Colonic mucosa (tissue), 4 donors: ENCODE results near the gene TOPAZ1. TPM values are rescaled to one million over a fixed set of nuclear protein-coding genes. Genes with fewer than 3 reads are reported as not detected.

Experiments used
- DNase-seq: peaks from one replicate; pipeline ENCODE4 v3.0.0-alpha.2; 2020
- H3K27ac ChIP-seq: fragments of 200-600 bp; one replicate; pipeline ENCODE4 v1.8.0; 2021
- H3K27me3 ChIP-seq: fragments of 200-600 bp; one replicate; pipeline ENCODE4 v1.8.0; 2021
- H3K36me3 ChIP-seq: fragments of 200-600 bp; one replicate; pipeline ENCODE4 v1.8.0; 2021
- H3K4me1 ChIP-seq: fragments of 200-600 bp; one replicate; pipeline ENCODE4 v1.8.0; 2021; ENCODE audit warnings: mild to moderate bottlenecking
- H3K4me3 ChIP-seq: fragments of 200-600 bp; one replicate; pipeline ENCODE4 v1.8.0; 2021
- H3K9ac ChIP-seq, 2 donors: one replicate each; pipeline ENCODE4 v1.7.0; 2013; ENCODE audit warnings: control low read depth in 2 of 2, low read depth in 2 of 2, low read length in 2 of 2
- H3K9me3 ChIP-seq: fragments of 200-600 bp; one replicate; pipeline ENCODE4 v1.8.0; 2021
- intact Hi-C: fragments of 100-400 bp; cut with DNase I; formaldehyde crosslinking; loops from one replicate; pipeline ENCODE4 v1.14.1; 2022
- total RNA-seq, 2 donors: library from RNA; stranded (reverse); fragmentation: NEBNext Ultra II Directional in 1 of 2; extraction: Animal tissue kit (Norgen Biotek cat#: 25700) in 1 of 2; gene quantifications; one replicate each; pipeline ENCODE4 v1.2.1, GENCODE V29; 2021
- TF ChIP-seq, protein P1 (sequence below): fragments of 200-600 bp; IDR thresholded peaks from one replicate; pipeline ENCODE4 v1.8.0; 2022; ENCODE audit warnings: antibody characterized with exemption, mild to moderate bottlenecking
- donor health status: healthy.
- donor health status: DM: no; HTN: no; CAD: no.
- donor health status: DM: no; HTN: no; CAD: no.

The TOPAZ1 gene
- total RNA-seq, 2 donors from 2014 or later: not detected

DNA sequence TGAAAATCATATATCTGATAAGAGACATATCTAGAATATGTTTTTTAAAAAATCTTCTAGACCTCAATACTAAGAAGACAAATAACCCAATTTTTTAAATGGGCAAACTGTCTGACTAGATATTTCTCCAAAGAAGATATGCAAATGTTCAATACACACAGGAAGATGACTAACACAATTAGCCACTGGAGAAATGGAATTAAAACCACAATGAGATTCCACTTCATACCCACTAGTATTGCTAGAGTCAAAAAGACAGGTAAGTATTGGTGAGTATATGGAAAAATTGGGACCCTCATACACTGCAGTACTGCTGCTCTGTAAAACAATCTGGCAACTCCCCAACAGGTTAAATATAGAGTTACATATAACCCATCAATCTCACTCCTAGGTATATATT, 33.1 kb upstream of the TOPAZ1 start:
- H3K36me3 ChIP-seq: no peaks in the 10 kb centered on the region
- no peaks in the 10 kb centered on the region for H3K9me3 ChIP-seq
- H3K9ac ChIP-seq: no peak overlapping the region
- DNase-seq: no peak
- TF ChIP-seq, protein P1, sequence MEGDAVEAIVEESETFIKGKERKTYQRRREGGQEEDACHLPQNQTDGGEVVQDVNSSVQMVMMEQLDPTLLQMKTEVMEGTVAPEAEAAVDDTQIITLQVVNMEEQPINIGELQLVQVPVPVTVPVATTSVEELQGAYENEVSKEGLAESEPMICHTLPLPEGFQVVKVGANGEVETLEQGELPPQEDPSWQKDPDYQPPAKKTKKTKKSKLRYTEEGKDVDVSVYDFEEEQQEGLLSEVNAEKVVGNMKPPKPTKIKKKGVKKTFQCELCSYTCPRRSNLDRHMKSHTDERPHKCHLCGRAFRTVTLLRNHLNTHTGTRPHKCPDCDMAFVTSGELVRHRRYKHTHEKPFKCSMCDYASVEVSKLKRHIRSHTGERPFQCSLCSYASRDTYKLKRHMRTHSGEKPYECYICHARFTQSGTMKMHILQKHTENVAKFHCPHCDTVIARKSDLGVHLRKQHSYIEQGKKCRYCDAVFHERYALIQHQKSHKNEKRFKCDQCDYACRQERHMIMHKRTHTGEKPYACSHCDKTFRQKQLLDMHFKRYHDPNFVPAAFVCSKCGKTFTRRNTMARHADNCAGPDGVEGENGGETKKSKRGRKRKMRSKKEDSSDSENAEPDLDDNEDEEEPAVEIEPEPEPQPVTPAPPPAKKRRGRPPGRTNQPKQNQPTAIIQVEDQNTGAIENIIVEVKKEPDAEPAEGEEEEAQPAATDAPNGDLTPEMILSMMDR: no peak
- H3K4me3 ChIP-seq: no peak overlapping the region
- intact Hi-C loops: no loop called here
- H3K4me1 ChIP-seq: no peaks in the 10 kb centered on the region
- no peaks in the 10 kb centered on the region for H3K27me3 ChIP-seq
- H3K27ac ChIP-seq: no peak overlapping the region

DNA sequence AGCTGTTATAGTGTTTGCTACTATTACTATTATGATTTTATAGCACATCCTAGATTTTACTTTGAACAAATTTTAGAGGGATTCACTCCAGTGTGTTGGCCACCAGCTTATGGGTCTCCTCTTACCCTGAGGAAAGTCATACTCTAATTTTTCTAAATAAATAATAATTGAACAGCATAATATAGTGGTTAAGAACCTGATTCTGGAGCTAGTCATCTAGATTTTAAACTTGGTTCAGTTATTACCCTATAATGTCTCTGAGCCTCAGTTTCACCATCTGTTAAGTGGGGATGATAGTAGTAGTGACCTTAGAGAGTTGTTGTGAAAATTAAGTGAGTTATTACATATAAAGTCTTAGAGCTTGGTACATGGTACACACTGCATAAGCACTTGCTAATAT, 30.7 kb upstream of the TOPAZ1 start:
- TF ChIP-seq, protein P1: no peak
- no peaks in the 10 kb centered on the region for H3K4me1 ChIP-seq
- DNase-seq: no peak
- no peak overlapping the region for H3K9ac ChIP-seq
- H3K4me3 ChIP-seq: no peak overlapping the region
- no peak overlapping the region for H3K27ac ChIP-seq
- no peaks in the 10 kb centered on the region for H3K36me3 ChIP-seq
- H3K9me3 ChIP-seq: no peaks in the 10 kb centered on the region
- no peaks in the 10 kb centered on the region for H3K27me3 ChIP-seq
- intact Hi-C loops: no loop called here

DNA sequence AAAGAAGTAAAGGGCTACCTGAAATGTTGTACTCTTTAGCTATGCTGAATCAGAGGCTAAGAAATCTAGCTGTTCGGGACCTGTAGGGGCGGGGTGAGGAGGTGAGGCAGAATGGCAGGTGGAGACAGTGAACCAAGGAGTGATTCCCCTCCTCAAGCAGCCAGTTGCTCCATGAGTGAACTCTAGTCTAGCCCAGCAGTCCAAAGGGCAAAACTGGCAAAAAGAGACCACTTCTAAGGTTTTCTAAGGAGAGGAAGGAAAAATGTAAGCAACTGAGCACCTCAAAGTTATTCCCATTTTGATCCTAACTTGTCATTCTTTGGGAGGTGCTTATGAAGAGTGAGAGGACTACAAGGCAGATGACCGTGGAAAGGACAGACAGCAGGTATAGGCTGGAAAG, 19.3 kb upstream of the TOPAZ1 start:
- Histone ChIP-seq H3K9ac (no peak overlapping the region), H3K9me3 (no peaks in the 10 kb centered on the region), H3K36me3 (no peaks in the 10 kb centered on the region), H3K4me3 (no peak overlapping the region), H3K4me1 (no peaks in the 10 kb centered on the region), H3K27me3 (no peaks in the 10 kb centered on the region), H3K27ac (no peak overlapping the region)
- TF ChIP-seq, protein P1: no peak
- intact Hi-C loops: no loop called here
- DNase-seq: no peak

DNA sequence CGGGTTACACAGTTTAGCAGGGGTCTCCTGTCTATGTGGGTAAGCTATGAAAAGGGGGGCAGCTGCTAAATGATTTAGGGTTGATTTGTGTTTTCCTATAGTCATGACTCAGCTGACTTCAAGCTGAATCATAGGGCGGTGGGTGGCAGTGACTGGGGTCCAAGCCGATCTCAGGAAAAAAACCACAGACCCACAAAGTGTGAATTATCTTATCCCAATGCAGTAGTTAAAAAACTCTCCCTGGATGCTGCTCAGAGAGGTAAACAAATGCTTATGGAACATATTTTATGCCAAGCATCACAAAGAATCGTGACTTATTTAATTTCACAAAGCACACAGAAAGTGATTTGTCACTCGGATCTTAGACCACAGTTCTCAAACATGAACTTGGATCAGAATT, 18.4 kb upstream of the TOPAZ1 start:
- TF ChIP-seq, protein P1: no peak
- intact Hi-C loops: no loop called here

DNA sequence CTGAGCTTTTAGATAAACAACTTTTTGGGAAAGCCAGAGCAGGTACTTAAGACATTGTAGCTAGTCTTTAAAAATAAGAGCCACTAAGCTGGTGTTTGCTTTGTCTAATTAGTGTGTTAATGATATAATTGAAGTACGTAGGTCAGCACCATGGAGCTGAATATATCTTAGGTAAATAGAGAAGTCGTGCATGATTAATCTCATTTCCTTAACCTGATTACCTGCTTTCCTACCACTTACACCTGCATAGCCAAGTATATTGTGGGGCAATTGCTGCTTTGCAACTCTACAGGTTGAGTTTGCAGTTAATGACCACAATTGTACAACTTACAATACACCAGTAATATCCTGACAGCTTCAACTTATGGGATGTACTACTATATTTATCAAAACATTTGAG, 17.6 kb upstream of the TOPAZ1 start:
- Histone ChIP-seq H3K9ac (no peak overlapping the region), H3K27ac (no peak overlapping the region), H3K27me3 (no peaks in the 10 kb centered on the region), H3K9me3 (no peaks in the 10 kb centered on the region), H3K36me3 (no peaks in the 10 kb centered on the region), H3K4me3 (no peak overlapping the region), H3K4me1 (no peaks in the 10 kb centered on the region)
- intact Hi-C loops: no loop called here
- TF ChIP-seq, protein P1: no peak
- no peak for DNase-seq

More for the DNA sequence above, 18.4 kb upstream of the TOPAZ1 start:
- Histone ChIP-seq H3K27me3 (no peaks in the 10 kb centered on the region), H3K4me3 (no peak overlapping the region), H3K9ac (no peak overlapping the region), H3K36me3 (no peaks in the 10 kb centered on the region), H3K4me1 (no peaks in the 10 kb centered on the region), H3K9me3 (no peaks in the 10 kb centered on the region), H3K27ac (no peak overlapping the region)
- no peak for DNase-seq

DNA sequence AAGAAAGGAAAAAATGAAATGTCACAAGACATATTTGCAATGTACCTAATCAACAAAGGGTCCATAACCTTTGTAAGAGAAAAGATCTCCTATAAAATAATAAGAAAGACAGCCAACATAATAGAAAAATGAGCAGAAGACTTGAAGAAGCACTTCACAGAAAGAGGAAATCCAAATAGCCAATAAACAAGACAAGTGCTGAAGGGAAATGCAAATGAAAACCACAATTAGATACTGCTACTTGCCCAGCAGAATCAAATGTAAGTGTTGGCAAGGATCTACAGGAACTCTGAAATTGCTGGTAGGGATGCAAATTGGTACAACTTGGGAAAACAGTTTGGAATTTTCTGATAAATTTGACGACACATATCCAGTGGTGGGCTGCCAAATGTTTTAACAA, 15.1 kb upstream of the TOPAZ1 start:
- TF ChIP-seq, protein P1: no peak
- Histone ChIP-seq H3K4me3 (no peak overlapping the region), H3K9me3 (no peaks in the 10 kb centered on the region), H3K27ac (no peak overlapping the region), H3K36me3 (no peaks in the 10 kb centered on the region), H3K27me3 (no peaks in the 10 kb centered on the region), H3K4me1 (no peaks in the 10 kb centered on the region), H3K9ac (no peak overlapping the region)
- intact Hi-C loops: no loop called here
- DNase-seq: no peak
